Endodermal cell (in vitro differentiated cells): ENCODE measurements around the gene KRT16. TPM values are rescaled to one million over a fixed set of nuclear protein-coding genes. Genes with fewer than 3 reads are reported as not detected.

ENCODE experiments used
- DNase-seq: peaks from one replicate; pipeline ENCODE4 v3.0.0-alpha.2; 2017
- H3K27ac ChIP-seq: 2 replicates; pipeline ENCODE4 v1.5.1; 2013; ENCODE audit warnings: mild to moderate bottlenecking, low read depth, low read length, moderate library complexity
- H3K27me3 ChIP-seq: 2 replicates; pipeline ENCODE4 v1.6.1; 2013; ENCODE audit warnings: mild to moderate bottlenecking, low read length, moderate library complexity; ENCODE audit not compliant: insufficient read depth, control insufficient read depth, poor library complexity, severe bottlenecking
- H3K36me3 ChIP-seq: 2 replicates; pipeline ENCODE4 v1.7.0; 2013; ENCODE audit warnings: mild to moderate bottlenecking, low read length, moderate library complexity; ENCODE audit not compliant: control insufficient read depth, insufficient read depth
- H3K4me1 ChIP-seq: one replicate; pipeline ENCODE4 v1.7.0; 2013; ENCODE audit warnings: low read length; ENCODE audit not compliant: control insufficient read depth, insufficient read depth
- H3K4me3 ChIP-seq: 2 replicates; pipeline ENCODE4 v1.5.1; 2013; ENCODE audit warnings: mild to moderate bottlenecking, low read length, moderate library complexity
- H3K9ac ChIP-seq: 2 replicates; pipeline ENCODE4 v1.6.1; 2013; ENCODE audit warnings: mild to moderate bottlenecking, low read length, moderate library complexity; ENCODE audit not compliant: poor library complexity, severe bottlenecking; ENCODE audit errors: extremely low read depth
- H3K9me3 ChIP-seq: 2 replicates; pipeline ENCODE4 v1.6.1; 2013; ENCODE audit warnings: mild to moderate bottlenecking, low read length, moderate library complexity; ENCODE audit not compliant: control insufficient read depth
- H3K27ac Mint-ChIP-seq: 2 replicates; pipeline ENCODE4 v1.8.0; 2020; ENCODE audit warnings: mixed read lengths
- H3K27me3 Mint-ChIP-seq: 2 replicates; pipeline ENCODE4 v1.8.0; 2021; ENCODE audit warnings: mild to moderate bottlenecking, mixed read lengths; ENCODE audit not compliant: insufficient read depth
- H3K36me3 Mint-ChIP-seq: 2 replicates; pipeline ENCODE4 v1.8.0; 2020; ENCODE audit warnings: low read depth, mixed read lengths
- H3K4me1 Mint-ChIP-seq: 2 replicates; pipeline ENCODE4 v1.8.0; 2020; ENCODE audit warnings: mixed read lengths
- H3K4me3 Mint-ChIP-seq: 2 replicates; pipeline ENCODE4 v1.8.0; 2020; ENCODE audit warnings: mild to moderate bottlenecking, moderate library complexity, mixed read lengths
- H3K9me3 Mint-ChIP-seq: 2 replicates; pipeline ENCODE4 v1.8.0; 2020; ENCODE audit warnings: mild to moderate bottlenecking, mixed read lengths
- WGBS, 2 experiments: methylation state at CpG; one replicate each; pipeline versions ENCODE4 v1.1.5 to v1.1.7; 2013; ENCODE audit warnings: missing lambda C conversion rate in 2 of 2, mixed read lengths in 1 of 2; ENCODE audit not compliant: insufficient coverage in 1 of 2, insufficient read length in 1 of 2; 5-methylcytosine and 5-hydroxymethylcytosine counted together
- total RNA-seq, 2 donors: library from RNA; stranded (reverse); fragmentation: NEBNext Ultra II Directional in 1 of 2; extraction: Animal tissue kit (Norgen Biotek cat#: 25700) in 1 of 2; gene quantifications; 2 replicates in 1 of 2; 3 replicates in 1 of 2; pipeline ENCODE4 v1.2.1, GENCODE V29; 2021
- TF ChIP-seq, protein P1 (sequence below): fragments of 200-600 bp; sonication (generic); conservative IDR thresholded peaks from 2 replicates; pipeline ENCODE4 v1.5.0; 2021; ENCODE audit warnings: antibody characterized with exemption, mild to moderate bottlenecking

The KRT16 gene
- total RNA-seq, 2 donors from 2014 or later: not detected

DNA sequence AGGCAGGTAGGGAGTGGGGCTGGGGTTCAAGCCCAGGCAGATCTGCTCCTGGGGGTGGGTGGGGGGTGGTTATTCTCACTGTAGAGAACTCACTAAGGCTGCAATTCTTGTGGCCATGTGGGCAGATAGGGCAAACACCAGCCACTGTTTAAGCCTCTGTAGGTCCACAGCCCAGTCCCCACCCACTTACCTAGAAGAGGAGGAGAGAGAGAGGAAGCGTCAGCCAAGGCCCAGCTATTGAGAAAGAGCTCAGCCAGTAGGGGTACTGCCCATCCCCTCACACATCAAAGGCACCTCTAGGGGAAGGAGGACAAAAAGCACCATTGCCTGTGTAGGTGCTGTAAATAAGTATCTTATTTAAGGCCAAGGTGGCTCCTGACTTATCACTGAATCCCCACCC lies 12.9 kb downstream of the KRT16 start:
- DNase-seq: no peak
- H3K27ac ChIP-seq: no peak overlapping the region
- H3K36me3 ChIP-seq: no peaks in the 10 kb centered on the region
- H3K4me3 Mint-ChIP-seq: no peak overlapping the region
- H3K4me1 ChIP-seq: peaks cover 11% of the 10 kb centered on the region
- H3K27me3 ChIP-seq: no peaks in the 10 kb centered on the region
- H3K9ac ChIP-seq: no peak overlapping the region
- no peak overlapping the region for H3K4me3 ChIP-seq
- H3K9me3 Mint-ChIP-seq: no peaks in the 10 kb centered on the region
- no CpG with 5 or more reads among the region's 1 CpG for WGBS, 2 experiments
- no peaks in the 10 kb centered on the region for H3K36me3 Mint-ChIP-seq
- peaks cover 9% of the 10 kb centered on the region for H3K4me1 Mint-ChIP-seq
- no peaks in the 10 kb centered on the region for H3K9me3 ChIP-seq
- H3K27ac Mint-ChIP-seq: no peak overlapping the region
- TF ChIP-seq, protein P1, sequence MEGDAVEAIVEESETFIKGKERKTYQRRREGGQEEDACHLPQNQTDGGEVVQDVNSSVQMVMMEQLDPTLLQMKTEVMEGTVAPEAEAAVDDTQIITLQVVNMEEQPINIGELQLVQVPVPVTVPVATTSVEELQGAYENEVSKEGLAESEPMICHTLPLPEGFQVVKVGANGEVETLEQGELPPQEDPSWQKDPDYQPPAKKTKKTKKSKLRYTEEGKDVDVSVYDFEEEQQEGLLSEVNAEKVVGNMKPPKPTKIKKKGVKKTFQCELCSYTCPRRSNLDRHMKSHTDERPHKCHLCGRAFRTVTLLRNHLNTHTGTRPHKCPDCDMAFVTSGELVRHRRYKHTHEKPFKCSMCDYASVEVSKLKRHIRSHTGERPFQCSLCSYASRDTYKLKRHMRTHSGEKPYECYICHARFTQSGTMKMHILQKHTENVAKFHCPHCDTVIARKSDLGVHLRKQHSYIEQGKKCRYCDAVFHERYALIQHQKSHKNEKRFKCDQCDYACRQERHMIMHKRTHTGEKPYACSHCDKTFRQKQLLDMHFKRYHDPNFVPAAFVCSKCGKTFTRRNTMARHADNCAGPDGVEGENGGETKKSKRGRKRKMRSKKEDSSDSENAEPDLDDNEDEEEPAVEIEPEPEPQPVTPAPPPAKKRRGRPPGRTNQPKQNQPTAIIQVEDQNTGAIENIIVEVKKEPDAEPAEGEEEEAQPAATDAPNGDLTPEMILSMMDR: no peak
- H3K27me3 Mint-ChIP-seq: peaks cover 9% of the 10 kb centered on the region

DNA sequence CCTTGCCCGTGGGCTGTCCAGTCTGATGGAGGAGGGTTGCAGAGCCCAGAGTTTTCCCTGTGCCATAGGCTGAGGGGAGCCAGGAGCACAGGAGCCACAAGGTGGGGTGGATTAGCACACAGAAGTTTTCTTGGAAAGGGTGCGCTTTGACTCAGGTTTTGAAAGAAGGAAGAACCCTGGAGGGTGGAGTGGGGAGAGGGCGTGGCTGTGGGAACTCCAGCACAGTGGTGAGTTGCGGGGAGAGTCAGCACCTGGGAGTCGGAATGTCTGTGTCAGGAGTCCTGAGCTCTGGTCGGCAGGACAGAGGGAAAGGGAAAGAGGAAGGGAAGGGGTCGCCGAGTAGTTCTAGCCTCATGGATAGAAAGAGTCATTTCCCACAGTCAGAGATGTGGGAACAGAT lies 17.0 kb downstream of the KRT16 start:
- TF ChIP-seq, protein P1: no peak
- H3K4me3 Mint-ChIP-seq: no peak overlapping the region

DNA sequence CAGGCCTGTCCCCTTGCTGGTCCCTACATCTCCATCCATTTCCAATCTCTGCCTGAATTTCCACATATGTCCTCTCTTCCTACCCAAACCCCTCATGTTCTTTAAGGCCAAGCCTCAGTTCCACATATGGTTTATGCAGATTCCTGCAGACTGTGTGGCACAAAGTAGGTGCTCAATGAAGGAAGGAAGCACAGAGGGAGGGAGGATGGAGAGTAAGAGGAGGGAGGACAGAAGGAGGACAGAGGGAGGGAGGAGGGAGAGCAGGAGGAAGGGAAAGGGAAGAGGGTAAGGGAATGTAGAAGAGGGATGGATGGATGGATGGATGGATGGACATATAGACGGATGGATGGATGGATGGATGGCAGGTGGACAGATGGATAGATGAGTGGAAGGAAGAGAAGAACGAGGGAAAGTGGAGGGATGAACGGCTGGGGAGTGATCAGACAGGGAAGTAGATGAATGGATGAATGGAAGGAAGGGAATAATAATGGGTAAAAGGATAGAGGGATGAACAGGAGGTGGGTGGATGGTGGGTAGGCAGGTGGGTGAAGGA lies 18.1 kb downstream of the KRT16 start:
- H3K36me3 ChIP-seq: no peaks in the 10 kb centered on the region
- 58 to 67% methylated on average over 3 of the region's 3 CpGs for WGBS, 2 experiments
- no peaks in the 10 kb centered on the region for H3K9me3 ChIP-seq
- no peak overlapping the region for H3K4me3 ChIP-seq
- TF ChIP-seq, protein P1: no peak
- DNase-seq: no peak
- Mint-ChIP-seq H3K36me3 (no peaks in the 10 kb centered on the region), H3K4me1 (no peaks in the 10 kb centered on the region), H3K4me3 (no peak overlapping the region), H3K27ac (no peak overlapping the region), H3K9me3 (no peaks in the 10 kb centered on the region), H3K27me3 (peaks cover 18% of the 10 kb centered on the region)
- H3K9ac ChIP-seq: no peak overlapping the region
- H3K27me3 ChIP-seq: no peaks in the 10 kb centered on the region
- H3K4me1 ChIP-seq: no peaks in the 10 kb centered on the region
- no peak overlapping the region for H3K27ac ChIP-seq

More for the DNA sequence above, 17.0 kb downstream of the KRT16 start:
- no peak for DNase-seq
- H3K4me1 Mint-ChIP-seq: no peaks in the 10 kb centered on the region
- 83 to 88% methylated on average over 6 to 8 of the region's 8 CpGs for WGBS, 2 experiments
- no peak overlapping the region for H3K9ac ChIP-seq
- no peaks in the 10 kb centered on the region for H3K36me3 ChIP-seq
- no peaks in the 10 kb centered on the region for H3K9me3 Mint-ChIP-seq
- H3K27me3 ChIP-seq: no peaks in the 10 kb centered on the region
- no peak overlapping the region for H3K27ac Mint-ChIP-seq
- no peak overlapping the region for H3K27ac ChIP-seq
- no peaks in the 10 kb centered on the region for H3K9me3 ChIP-seq
- H3K27me3 Mint-ChIP-seq: peaks cover 18% of the 10 kb centered on the region
- H3K4me3 ChIP-seq: no peak overlapping the region
- H3K4me1 ChIP-seq: no peaks in the 10 kb centered on the region
- no peaks in the 10 kb centered on the region for H3K36me3 Mint-ChIP-seq
